Fibroblast of lung (primary cell): ENCODE data around the gene DIP2A. TPM values are rescaled to one million over a fixed set of nuclear protein-coding genes. Genes with fewer than 3 reads are reported as not detected.

Source experiments
- DNase-seq, 2 donors: peaks; one replicate each; pipeline versions ENCODE4 v3.0.0 to v3.0.0-alpha.2; 2010; ENCODE audit warnings: low read depth in 2 of 2
- H2AFZ ChIP-seq: 2 replicates; pipeline ENCODE4 v1.5.1; 2012; ENCODE audit warnings: low read length, control low read depth, inconsistent platforms
- H3K27ac ChIP-seq: 2 replicates; pipeline ENCODE4 v1.5.1; 2011; ENCODE audit warnings: low read length, control low read depth; ENCODE audit not compliant: insufficient read depth
- H3K27me3 ChIP-seq: 2 replicates; pipeline ENCODE4 v1.5.1; 2011; ENCODE audit warnings: mild to moderate bottlenecking, low read length; ENCODE audit not compliant: control insufficient read depth, insufficient read depth
- H3K36me3 ChIP-seq: 2 replicates; pipeline ENCODE4 v1.5.1; 2011; ENCODE audit warnings: low read length; ENCODE audit not compliant: control insufficient read depth, insufficient read depth
- H3K4me1 ChIP-seq: 2 replicates; pipeline ENCODE4 v1.5.1; 2011; ENCODE audit warnings: low read length; ENCODE audit not compliant: control insufficient read depth, insufficient read depth; ENCODE audit errors: extremely low read depth
- H3K4me2 ChIP-seq: 2 replicates; pipeline ENCODE4 v1.5.1; 2011; ENCODE audit warnings: low read length, control low read depth; ENCODE audit not compliant: insufficient read depth; ENCODE audit errors: extremely low read depth
- H3K4me3 ChIP-seq, 4 experiments: fragments of 200-600 bp in 1 of 4; sonication (generic) in 1 of 4; replicated peaks in 1 of 4; 2 replicates each; pipeline ENCODE4 v1.5.1; 2011 to 2016; ENCODE audit warnings: low read length in 4 of 4, low read depth in 3 of 4, mild to moderate bottlenecking in 3 of 4, control low read depth in 2 of 4, inconsistent platforms in 1 of 4, mixed read lengths in 1 of 4; ENCODE audit not compliant: insufficient read depth in 1 of 4; ENCODE audit errors: control extremely low read depth in 1 of 4
- H3K79me2 ChIP-seq: 2 replicates; pipeline ENCODE4 v1.5.1; 2012; ENCODE audit warnings: mild to moderate bottlenecking, low read length, inconsistent platforms; ENCODE audit not compliant: control insufficient read depth, insufficient read depth
- H3K9ac ChIP-seq: 2 replicates; pipeline ENCODE4 v1.5.1; 2011; ENCODE audit warnings: mild to moderate bottlenecking, low read length, control low read depth; ENCODE audit not compliant: insufficient read depth
- H3K9me3 ChIP-seq: 2 replicates; pipeline ENCODE4 v1.5.1; 2012; ENCODE audit warnings: low read depth, low read length; ENCODE audit not compliant: control insufficient read depth, insufficient read depth
- H4K20me1 ChIP-seq: 2 replicates; pipeline ENCODE4 v1.5.1; 2011; ENCODE audit warnings: low read length; ENCODE audit not compliant: control insufficient read depth, insufficient read depth; ENCODE audit errors: extremely low read depth
- CTCF ChIP-seq, 2 donors: IDR thresholded peaks in 1 of 2; conservative IDR thresholded peaks in 1 of 2; 1 replicate in 1 of 2; 2 replicates in 1 of 2; pipeline ENCODE4 v1.5.1; 2011 to 2012; ENCODE audit warnings: low read length in 2 of 2, control low read depth in 1 of 2, inconsistent platforms in 1 of 2, low read depth in 1 of 2, mild to moderate bottlenecking in 1 of 2
- EZH2 ChIP-seq: IDR thresholded peaks from 2 replicates; pipeline ENCODE4 v1.5.1; 2012; ENCODE audit warnings: low read length, control low read depth, mild to moderate bottlenecking; ENCODE audit errors: missing control alignments
- polyA plus RNA-seq, 2 donors: library from polyadenylated mRNA; depleted of rRNA in 1 of 2; stranded (reverse) in 1 of 2; unstranded in 1 of 2; fragments of >200 nt; gene quantifications; 2 replicates each; pipeline ENCODE4 v1.2.1, GENCODE V29; 2011 to 2012; ENCODE audit warnings: missing spikeins in 1 of 2
- total RNA-seq: library from RNA; depleted of rRNA; stranded (reverse); fragments of >200 nt; gene quantifications from 2 replicates; pipeline ENCODE4 v1.2.1, GENCODE V29; 2014

The DIP2A gene
- total and polyA plus RNA-seq, 2 donors (not counting 1 experiment from before 2014, with no cell fraction given), result 16.3 to 21.1 TPM

- Histone ChIP-seq H3K4me1 (no peaks in the 10 kb centered on the region), H3K4me3 (no peak overlapping the region), H3K27ac (no peak overlapping the region), H3K9me3 (no peaks in the 10 kb centered on the region), H2AFZ (no peak overlapping the region), H4K20me1 (no peaks in the 10 kb centered on the region), H3K27me3 (no peaks in the 10 kb centered on the region), H3K36me3 (peaks cover 24% of the 10 kb centered on the region), H3K4me2 (no peak overlapping the region), H3K9ac (no peak overlapping the region), H3K79me2 (no peaks in the 10 kb centered on the region)
- no peak for DNase-seq
- TF ChIP-seq EZH2 (no peak), CTCF (conservative IDR thresholded peaks at IDR 0.05 in 1 of 2, IDR thresholded peaks at IDR 0.05 in 1 of 2; ENCODE audit: low read depth in 1 of 2, low read length in 2 of 2) (no peak)
These were observed 88.1 kb downstream of the DIP2A start for GRCh38 chr21:46546799-46547198.

DNA sequence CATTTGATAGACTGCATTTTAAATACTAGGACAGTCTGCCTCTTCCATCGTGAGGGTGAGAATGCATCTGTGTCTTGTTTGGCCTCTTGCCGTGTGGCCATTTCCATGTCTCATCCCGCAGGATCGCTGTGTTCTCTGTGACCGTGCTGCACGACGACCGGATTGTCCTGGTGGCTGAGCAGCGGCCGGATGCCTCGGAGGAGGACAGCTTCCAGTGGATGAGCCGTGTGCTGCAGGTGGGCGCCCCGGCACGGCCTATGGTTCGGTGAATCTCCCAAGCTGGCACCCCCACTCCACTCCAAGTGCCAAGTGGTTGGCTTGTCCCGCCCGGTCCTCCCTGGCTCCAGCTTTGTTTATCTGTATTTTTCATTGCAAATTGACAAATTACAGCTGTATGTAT is 91.0 kb downstream of the DIP2A start:
- H3K9ac ChIP-seq, result no peak overlapping the region
- H3K4me1 ChIP-seq, result no peaks in the 10 kb centered on the region
- H3K36me3 ChIP-seq, result peaks cover 23% of the 10 kb centered on the region
- H3K4me3 ChIP-seq, result no peak overlapping the region
- H3K9me3 ChIP-seq, result no peaks in the 10 kb centered on the region
- no peak overlapping the region for H3K27ac ChIP-seq
- TF ChIP-seq CTCF (conservative IDR thresholded peaks at IDR 0.05 in 1 of 2, IDR thresholded peaks at IDR 0.05 in 1 of 2; ENCODE audit: low read depth in 1 of 2, low read length in 2 of 2) (no peak), EZH2 (no peak)
- no peaks in the 10 kb centered on the region for H3K79me2 ChIP-seq
- no peak overlapping the region for H2AFZ ChIP-seq
- DNase-seq, result no peak
- no peak overlapping the region for H3K4me2 ChIP-seq
- H4K20me1 ChIP-seq, result no peaks in the 10 kb centered on the region
- no peaks in the 10 kb centered on the region for H3K27me3 ChIP-seq

GRCh38 chr21:46550116-46550941 is 91.6 kb downstream of the DIP2A start:
- H3K36me3 ChIP-seq, result peaks cover 26% of the 10 kb centered on the region
- no peak overlapping the region for H3K9ac ChIP-seq
- no peaks in the 10 kb centered on the region for H3K9me3 ChIP-seq
- TF ChIP-seq CTCF (conservative IDR thresholded peaks at IDR 0.05 in 1 of 2, IDR thresholded peaks at IDR 0.05 in 1 of 2; ENCODE audit: low read depth in 1 of 2, low read length in 2 of 2) (no peak), EZH2 (no peak)
- H3K27ac ChIP-seq, result no peak overlapping the region
- no peaks in the 10 kb centered on the region for H4K20me1 ChIP-seq
- H2AFZ ChIP-seq, result no peak overlapping the region
- no peaks in the 10 kb centered on the region for H3K79me2 ChIP-seq
- DNase-seq, result no peak
- no peaks in the 10 kb centered on the region for H3K27me3 ChIP-seq
- H3K4me1 ChIP-seq, result no peaks in the 10 kb centered on the region
- H3K4me3 ChIP-seq, result no peak overlapping the region
- no peak overlapping the region for H3K4me2 ChIP-seq
